SU-DHL-6 (cell line): ENCODE measurements around the gene NLRP6.

Experiments used
- H2AFZ ChIP-seq: fragments of 200-600 bp; sonication (generic); 2 replicates; pipeline ENCODE4 v1.6.1; 2014; ENCODE audit warnings: low read depth, mild to moderate bottlenecking, moderate library complexity, mixed read lengths, antibody characterized with exemption, low read length; ENCODE audit not compliant: severe bottlenecking
- H3F3A ChIP-seq: fragments of 200-600 bp; shearing (Covaris generic); 2 replicates; pipeline ENCODE4 v1.6.0; 2016; ENCODE audit warnings: antibody characterized with exemption, mild to moderate bottlenecking; ENCODE audit not compliant: insufficient read depth
- H3K27ac ChIP-seq: fragments of 200-600 bp; sonication (generic); 2 replicates; pipeline ENCODE4 v1.5.1; 2016; ENCODE audit warnings: low read depth, mild to moderate bottlenecking, low read length, moderate library complexity, mixed read lengths
- H3K27me3 ChIP-seq: fragments of 200-600 bp; sonication (generic), shearing (Covaris generic); 2 replicates; pipeline ENCODE4 v1.6.0; 2014; ENCODE audit warnings: mild to moderate bottlenecking, low read length
- H3K36me3 ChIP-seq: fragments of 200-600 bp; sonication (generic); 2 replicates; pipeline ENCODE4 v1.6.1; 2014; ENCODE audit warnings: mild to moderate bottlenecking, low read length, mixed read lengths
- H3K4me2 ChIP-seq: fragments of 300-600, 200-600 bp; shearing (Covaris generic), sonication (generic); 2 replicates; pipeline ENCODE4 v1.6.0; 2014; ENCODE audit warnings: low read length, low read depth, mild to moderate bottlenecking; ENCODE audit not compliant: poor library complexity, severe bottlenecking
- H3K4me3 ChIP-seq: fragments of 200-600 bp; sonication (generic); 2 replicates; pipeline ENCODE4 v1.5.1; 2014; ENCODE audit warnings: antibody characterized with exemption, low read length, mild to moderate bottlenecking, mixed read lengths; ENCODE audit not compliant: insufficient read depth, poor library complexity, severe bottlenecking
- H3K79me2 ChIP-seq: fragments of 200-600 bp; sonication (generic); 2 replicates; pipeline ENCODE4 v1.6.1; 2014; ENCODE audit warnings: mild to moderate bottlenecking, low read length, moderate library complexity; ENCODE audit not compliant: insufficient read depth
- H3K9ac ChIP-seq: fragments of 200-600 bp; sonication (generic); 2 replicates; pipeline ENCODE4 v1.7.0; 2014; ENCODE audit warnings: mild to moderate bottlenecking, low read length
- H3K9me2 ChIP-seq: fragments of 200-600 bp; sonication (generic); replicated peaks from 2 replicates; pipeline ENCODE4 v1.6.1; 2014; ENCODE audit warnings: low read length; ENCODE audit not compliant: insufficient read depth
- H3K9me3 ChIP-seq: fragments of 200-600 bp; sonication (generic); 2 replicates; pipeline ENCODE4 v1.6.1; 2014; ENCODE audit warnings: low read length, mixed read lengths; ENCODE audit not compliant: insufficient read depth
- H4K20me1 ChIP-seq: fragments of 200-600 bp; sonication (generic); 2 replicates; pipeline ENCODE4 v1.6.1; 2014; ENCODE audit warnings: low read depth, mild to moderate bottlenecking, antibody characterized with exemption, low read length, moderate library complexity, mixed read lengths
- EZH2phosphoT487 ChIP-seq: fragments of 200-600 bp; sonication (generic), shearing (Covaris generic); conservative IDR thresholded peaks from 2 replicates; pipeline ENCODE4 v1.6.1; 2018; ENCODE audit warnings: mild to moderate bottlenecking, antibody characterized with exemption, low read length, moderate library complexity, mixed read lengths
- TF ChIP-seq, protein P1 (sequence below): fragments of 200-600 bp; sonication (generic); IDR thresholded peaks from one replicate; pipeline ENCODE4 v1.5.1; 2017; ENCODE audit warnings: antibody characterized with exemption, mild to moderate bottlenecking, low read length, moderate library complexity; ENCODE audit not compliant: insufficient read depth, poor library complexity, severe bottlenecking

Gene NLRP6

DNA sequence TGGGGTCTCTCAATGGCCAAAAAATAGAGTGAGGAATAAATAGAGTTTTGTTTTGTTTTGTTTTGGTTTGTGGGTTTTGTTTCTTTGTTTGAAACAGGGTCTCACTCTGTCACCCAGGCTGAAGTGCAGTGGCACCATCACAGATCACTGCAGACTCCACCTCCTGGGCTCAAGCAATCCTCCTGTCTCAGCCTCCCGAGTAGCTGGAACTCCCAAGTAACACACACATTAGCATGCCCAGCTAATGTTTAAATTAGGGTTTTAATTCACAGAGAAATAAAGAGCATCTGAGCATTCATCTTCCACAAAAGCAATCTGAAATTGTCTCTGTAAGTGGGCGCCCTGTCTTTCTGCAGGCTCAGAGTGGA is 51.7 kb downstream of the NLRP6 start:
- Histone ChIP-seq H3K27ac (peak overlapping the region; percentile 61), H2AFZ (no peak overlapping the region), H3F3A (peaks cover 25% of the 10 kb centered on the region), H3K9me2 (no peaks in the 10 kb centered on the region), H3K9me3 (no peaks in the 10 kb centered on the region), H3K4me3 (no peak overlapping the region), H3K4me2 (peak overlapping the region; percentile 30), H3K36me3 (no peaks in the 10 kb centered on the region), H4K20me1 (no peaks in the 10 kb centered on the region), H3K9ac (peak overlapping the region; percentile 7), H3K27me3 (no peaks in the 10 kb centered on the region), H3K79me2 (no peaks in the 10 kb centered on the region)
- TF ChIP-seq EZH2phosphoT487: no peak
- TF ChIP-seq, protein P1, sequence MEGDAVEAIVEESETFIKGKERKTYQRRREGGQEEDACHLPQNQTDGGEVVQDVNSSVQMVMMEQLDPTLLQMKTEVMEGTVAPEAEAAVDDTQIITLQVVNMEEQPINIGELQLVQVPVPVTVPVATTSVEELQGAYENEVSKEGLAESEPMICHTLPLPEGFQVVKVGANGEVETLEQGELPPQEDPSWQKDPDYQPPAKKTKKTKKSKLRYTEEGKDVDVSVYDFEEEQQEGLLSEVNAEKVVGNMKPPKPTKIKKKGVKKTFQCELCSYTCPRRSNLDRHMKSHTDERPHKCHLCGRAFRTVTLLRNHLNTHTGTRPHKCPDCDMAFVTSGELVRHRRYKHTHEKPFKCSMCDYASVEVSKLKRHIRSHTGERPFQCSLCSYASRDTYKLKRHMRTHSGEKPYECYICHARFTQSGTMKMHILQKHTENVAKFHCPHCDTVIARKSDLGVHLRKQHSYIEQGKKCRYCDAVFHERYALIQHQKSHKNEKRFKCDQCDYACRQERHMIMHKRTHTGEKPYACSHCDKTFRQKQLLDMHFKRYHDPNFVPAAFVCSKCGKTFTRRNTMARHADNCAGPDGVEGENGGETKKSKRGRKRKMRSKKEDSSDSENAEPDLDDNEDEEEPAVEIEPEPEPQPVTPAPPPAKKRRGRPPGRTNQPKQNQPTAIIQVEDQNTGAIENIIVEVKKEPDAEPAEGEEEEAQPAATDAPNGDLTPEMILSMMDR: no peak

DNA sequence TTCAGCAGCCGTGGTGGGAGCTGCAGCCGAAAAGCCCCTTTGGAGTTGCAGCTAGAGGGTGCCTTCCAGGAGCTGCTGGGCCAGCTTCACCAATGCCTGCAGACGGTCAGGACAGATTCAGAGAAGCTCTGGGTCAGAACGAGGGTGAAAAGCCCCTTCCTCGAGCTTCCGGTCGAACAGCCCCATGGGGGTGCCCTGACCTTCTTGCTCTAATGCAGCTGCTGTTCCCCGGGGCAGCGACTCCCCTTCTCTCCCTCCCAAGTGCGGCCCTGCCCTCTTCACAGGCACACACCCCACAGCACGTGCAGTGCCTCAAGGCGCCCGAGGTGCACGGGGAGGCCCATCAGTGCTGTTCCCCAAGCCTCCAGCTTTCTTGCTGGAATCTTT is 52.1 kb downstream of the NLRP6 start:
- H3K4me3 ChIP-seq: no peak overlapping the region

DNA sequence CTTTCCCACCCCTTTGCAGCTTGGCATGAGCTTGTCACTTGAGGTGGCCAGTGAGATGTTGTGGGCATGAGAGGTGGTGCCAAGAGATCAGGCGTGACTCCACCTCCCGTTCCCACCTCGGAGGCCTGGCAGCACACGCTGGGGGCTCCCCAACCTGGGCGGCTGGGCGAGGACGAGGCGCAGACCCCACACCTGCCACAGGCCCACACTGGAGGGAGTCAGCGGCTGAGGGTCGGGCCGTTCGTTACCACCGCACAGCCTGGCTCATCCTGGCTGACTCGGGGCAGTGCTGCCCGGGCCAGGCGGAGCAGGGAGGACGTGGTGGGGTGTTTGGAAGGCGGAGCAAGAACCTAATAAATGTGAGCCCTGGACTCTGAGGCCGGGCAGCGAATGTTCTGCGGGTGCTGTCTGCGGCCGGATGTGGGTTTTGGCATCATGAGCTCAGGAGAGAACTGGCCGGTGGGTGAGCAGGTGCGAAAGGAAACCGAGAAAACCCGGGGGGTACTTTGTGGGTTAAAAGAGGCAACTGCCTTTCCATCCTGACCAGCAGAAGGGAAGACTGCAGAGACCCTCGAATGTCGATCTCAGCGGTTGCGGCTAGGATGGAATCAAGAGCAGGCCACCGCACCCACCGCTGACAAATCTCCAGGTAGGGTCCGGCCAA is 52.6 kb downstream of the NLRP6 start:
- TF ChIP-seq, protein P1: no peak
- TF ChIP-seq EZH2phosphoT487: no peak
- Histone ChIP-seq H4K20me1 (no peaks in the 10 kb centered on the region), H3K4me3 (no peak overlapping the region), H3K9me2 (no peaks in the 10 kb centered on the region), H3K9me3 (no peaks in the 10 kb centered on the region), H3F3A (peaks cover 25% of the 10 kb centered on the region), H3K27ac (peak overlapping the region; percentile 61), H3K4me2 (peak overlapping the region; percentile 30), H3K36me3 (no peaks in the 10 kb centered on the region), H3K27me3 (no peaks in the 10 kb centered on the region), H2AFZ (no peak overlapping the region), H3K79me2 (no peaks in the 10 kb centered on the region), H3K9ac (peak overlapping the region; percentile 7)

More for the DNA sequence above, 52.1 kb downstream of the NLRP6 start:
- peaks cover 25% of the 10 kb centered on the region for H3F3A ChIP-seq
- H3K27me3 ChIP-seq: no peaks in the 10 kb centered on the region
- peak overlapping the region; percentile 7 for H3K9ac ChIP-seq
- TF ChIP-seq, protein P1: no peak
- no peak for TF ChIP-seq EZH2phosphoT487
- H3K9me2 ChIP-seq: no peaks in the 10 kb centered on the region
- H3K4me2 ChIP-seq: peak overlapping the region; percentile 30
- H3K27ac ChIP-seq: peak overlapping the region; percentile 61
- H2AFZ ChIP-seq: no peak overlapping the region
- no peaks in the 10 kb centered on the region for H4K20me1 ChIP-seq
- no peaks in the 10 kb centered on the region for H3K9me3 ChIP-seq
- no peaks in the 10 kb centered on the region for H3K79me2 ChIP-seq
- H3K36me3 ChIP-seq: no peaks in the 10 kb centered on the region
